HG02840 (cell line): ENCODE results near the gene TPRA1.
"Not testable (repeated sequence)": the region's sequence is repeated elsewhere in the genome, so short reads cannot be mapped to it uniquely, and the experiment has no call there.

Experiments
- ATAC-seq: cut with Tn5 transposase; IDR thresholded peaks from one replicate; pipeline ENCODE4 v1.9.1; 2021; ENCODE audit warnings: mild to moderate bottlenecking, moderate library complexity, moderate number of reproducible peaks; ENCODE audit not compliant: unreplicated experiment, low FRiP score

Gene TPRA1

DNA sequence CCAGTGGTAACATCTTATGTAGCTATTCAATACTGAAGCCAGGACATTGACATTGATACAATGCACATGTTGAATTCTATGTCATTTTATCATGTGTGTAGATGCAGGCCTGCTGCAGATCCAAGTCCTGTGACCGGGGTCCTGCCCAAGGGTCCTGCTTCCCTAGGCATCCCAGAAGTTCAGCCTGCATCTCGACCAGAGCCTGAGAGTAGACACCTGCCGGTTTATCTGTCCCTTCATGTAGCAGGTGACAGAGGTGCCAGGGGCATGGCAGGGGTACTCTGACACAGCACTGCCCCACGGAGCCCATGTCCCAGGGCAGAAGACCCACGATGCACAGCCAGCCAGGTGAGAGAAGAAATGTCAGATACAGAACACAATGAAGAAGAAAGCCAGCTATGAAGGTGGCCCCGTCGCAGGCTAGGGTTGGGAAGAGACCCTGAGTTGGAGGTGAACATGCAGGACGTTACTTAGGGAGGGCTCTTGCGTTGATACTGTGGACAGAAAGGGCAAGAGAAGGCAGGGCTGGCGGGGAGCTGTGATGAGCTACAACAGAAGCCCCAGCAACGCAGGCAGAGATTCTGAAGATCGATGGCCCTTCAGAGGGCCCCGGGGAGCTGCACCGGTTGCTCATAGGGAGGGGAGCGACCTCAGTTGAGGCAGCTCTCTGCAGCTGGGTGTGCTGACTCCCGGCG, 51.0 kb downstream of the TPRA1 start:
- no peak for ATAC-seq

DNA sequence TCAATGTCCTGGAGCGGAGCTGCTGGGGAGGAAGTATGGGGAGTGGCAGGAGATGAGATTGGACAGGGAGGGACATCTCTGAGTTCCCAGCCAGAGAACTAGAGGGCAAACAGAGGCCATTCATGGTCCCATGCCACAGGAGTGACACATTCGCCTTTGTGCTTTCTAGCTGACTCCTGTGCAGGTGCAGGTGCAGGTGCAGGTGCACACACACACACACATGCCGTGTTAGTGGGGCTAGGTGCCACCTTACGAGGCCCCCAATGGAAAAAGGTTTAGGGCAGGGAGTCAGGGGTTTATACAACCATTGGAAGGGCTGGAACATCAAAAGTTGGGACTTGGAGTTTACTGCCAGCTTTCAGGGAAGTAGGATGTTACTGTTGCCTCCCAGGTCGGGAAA, 52.0 kb downstream of the TPRA1 start:
- ATAC-seq = no peak

DNA sequence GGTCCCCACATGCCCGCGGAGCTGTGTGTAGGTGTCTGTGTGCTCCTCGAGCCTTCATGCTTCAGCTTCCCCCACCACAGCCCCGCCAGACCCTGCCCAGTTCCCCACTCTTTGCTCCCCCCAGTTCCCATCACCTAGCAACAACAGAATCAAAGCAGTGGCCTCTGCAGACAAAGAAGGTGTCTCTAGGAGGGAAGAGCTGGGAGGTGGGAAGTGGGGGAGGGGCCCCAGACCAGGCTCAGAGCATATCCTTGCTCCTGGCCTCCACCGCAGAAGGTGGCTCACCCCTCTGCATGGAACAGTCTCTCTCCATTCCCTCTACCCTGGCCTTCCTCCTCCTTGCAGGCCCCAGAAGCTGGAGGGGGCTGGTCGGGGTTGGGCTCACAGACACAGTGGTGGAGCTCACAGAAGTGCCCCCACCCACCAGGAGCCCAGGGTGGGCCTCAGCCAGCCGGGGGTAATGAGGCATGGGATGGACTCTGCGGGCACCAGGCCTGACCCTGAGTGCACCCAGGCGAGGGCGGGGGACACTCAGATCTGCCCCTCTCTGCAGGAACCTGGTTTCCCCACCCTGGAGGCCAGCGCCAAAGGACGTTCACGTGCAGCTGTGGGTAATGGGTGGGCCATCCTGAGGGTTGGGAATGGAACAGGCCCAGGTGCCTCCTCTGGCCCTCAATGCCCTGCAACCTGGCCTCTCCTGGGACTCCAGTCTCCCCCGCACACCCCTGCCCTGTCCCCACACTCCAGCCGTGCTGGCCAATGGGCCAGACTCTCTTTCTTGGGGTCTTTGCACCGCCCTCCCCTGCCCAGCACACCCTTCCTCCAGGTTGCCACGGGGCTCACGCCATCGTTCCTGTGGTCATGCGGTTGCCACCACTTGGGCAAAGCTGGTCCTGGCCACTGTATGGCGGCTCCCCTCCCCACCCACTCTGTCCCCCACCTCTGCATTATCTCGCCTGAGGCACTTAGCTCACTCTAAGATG, 53.4 kb downstream of the TPRA1 start:
- ATAC-seq = no peak

DNA sequence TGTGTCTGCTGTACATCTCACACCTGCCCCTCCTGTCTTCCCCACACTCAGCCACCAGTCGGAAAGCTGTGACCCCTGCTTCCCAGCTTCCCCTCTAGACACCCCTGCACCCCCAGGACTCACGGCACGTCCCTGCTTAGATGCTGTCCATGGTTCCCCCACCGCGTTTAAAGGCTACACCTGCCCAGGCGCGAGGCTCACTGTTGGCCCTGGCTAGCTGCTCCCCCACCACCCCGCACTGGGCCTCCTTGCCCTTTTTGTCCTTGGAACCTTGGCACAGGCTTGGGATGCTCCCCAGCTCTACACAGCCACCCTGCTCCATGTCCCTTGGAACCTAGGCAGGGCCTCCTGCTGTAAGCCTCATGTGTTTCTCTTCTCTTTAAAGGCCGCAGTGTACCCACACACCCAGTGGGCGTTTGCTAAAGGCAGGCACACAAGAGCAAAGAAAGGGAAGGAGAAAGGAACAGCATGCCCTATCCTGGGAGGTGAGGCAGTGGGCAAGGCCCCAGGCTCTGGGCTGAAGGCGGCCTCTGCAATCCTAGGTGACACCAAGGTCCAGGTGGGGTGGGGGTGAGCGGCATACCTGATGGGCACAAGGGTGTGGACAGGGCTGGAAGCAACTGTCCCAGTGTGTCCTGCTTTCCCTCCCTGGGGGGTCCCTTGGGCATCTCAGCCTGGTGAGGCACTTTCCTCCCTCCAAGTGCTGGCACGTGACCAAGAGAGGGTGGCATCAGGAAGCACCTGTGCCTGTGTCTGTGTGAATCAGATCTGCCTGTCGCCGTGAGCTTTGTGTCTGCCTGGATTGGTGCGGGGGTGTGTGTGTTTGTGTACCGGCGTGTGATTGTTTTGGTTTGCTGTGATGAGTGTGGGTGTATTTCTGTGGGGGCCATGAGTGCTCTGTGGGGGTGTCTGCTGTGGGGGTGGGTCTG, 54.4 kb downstream of the TPRA1 start:
- no peak for ATAC-seq

- no peak for ATAC-seq
Observed at GRCh38 chr3:127535106-127535785, 55.3 kb downstream of the TPRA1 start.

DNA sequence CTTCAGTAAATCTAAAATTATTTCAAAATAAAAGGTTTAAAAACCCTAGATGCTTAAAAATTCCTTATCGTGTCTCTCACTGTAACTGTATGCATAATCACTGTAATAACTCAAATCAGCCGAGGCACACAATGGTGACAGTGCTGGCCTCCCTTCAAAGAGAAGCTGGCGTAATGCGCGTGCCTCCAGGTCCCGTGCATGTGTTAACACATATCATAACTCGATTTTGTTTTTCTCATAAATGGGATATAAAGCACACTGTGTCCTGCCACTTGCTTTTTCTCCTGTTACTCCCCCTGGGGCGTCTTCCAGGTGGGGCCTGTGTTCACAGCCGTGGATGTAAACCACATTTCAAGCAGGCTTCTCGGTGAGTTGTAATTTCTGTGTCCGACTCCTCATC, 56.0 kb downstream of the TPRA1 start:
- no peak for ATAC-seq

DNA sequence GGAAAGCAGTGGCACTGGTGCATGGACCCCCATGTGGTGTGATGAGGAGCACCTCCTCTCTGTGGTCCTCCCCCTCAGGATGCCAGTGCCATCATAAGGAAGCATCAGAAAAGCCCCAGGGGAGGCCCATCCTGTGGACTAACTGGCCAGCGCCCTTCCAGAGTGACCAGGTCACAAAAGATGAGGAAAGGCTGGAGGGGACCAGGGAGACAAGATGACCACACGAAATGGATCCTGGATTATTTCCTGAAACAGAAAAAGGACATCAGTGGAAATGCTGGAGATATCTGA, 56.4 kb downstream of the TPRA1 start:
- no peak for ATAC-seq

- ATAC-seq = no peak
Observed at GRCh38 chr3:127532561-127533203, 57.9 kb downstream of the TPRA1 start.

GRCh38 chr3:127531821-127532220, 58.7 kb downstream of the TPRA1 start:
- ATAC-seq = no peak

DNA sequence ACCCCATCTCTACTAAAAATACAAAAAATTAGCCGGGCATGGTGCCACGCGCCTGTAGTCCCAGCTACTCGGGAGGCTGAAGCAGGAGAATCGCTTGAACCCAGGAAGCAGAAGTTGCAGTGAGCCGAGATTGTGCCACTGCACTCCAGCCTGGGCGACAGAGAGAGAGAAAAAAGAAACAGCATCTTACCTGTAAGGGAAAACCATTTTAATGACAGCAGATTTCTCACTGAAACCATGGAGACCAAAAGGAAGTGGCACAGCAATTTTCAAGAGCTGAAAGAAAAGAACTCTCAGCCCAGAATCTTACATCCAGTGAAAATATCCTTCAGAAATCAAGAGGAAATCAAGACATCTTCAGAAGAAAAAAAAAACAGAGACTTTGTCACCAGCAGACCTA, 59.7 kb downstream of the TPRA1 start:
- ATAC-seq = not testable (repeated sequence)

- ATAC-seq = no peak
Observed at GRCh38 chr3:127529346-127530188, 61.0 kb downstream of the TPRA1 start.

- no peak for ATAC-seq
Observed at GRCh38 chr3:127525373-127525772, 65.2 kb downstream of the TPRA1 start.

DNA sequence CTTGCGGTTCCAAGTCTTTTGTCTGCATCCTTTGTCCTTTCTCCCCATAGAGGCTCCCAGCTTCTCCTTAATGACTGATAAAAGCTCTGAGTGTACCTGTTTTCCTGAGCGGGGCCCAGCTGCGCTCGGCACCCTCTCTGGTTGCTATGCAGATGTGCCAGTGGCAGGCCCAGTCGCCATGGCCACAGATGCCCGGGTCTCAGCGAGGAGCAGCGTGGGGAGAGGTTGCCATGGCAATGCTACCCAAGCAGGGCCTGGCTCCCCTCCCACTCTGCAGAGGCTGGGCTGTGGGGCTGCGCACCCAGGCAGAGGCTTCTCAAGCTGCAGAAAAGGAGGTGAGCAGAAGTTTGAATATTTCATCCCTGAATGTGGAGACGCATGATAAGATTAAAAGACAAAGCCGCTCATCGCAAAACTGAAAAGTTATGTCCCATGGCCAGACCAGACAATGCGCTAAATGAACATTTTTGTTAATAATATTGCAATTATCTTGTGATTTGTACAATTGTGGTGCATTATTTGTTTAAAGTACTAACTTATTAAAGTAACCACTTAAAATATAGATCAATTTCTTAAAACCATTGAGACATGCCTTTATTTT, 66.1 kb downstream of the TPRA1 start:
- ATAC-seq = no peak
